Germinal center (tissue), 1 donor: Measurements from ENCODE around the gene NRL.
A peak's percentile ranks its signal among the peaks of the same experiment; 100 is the strongest.

ENCODE experiments used
- DNase-seq: peaks from one replicate; pipeline ENCODE4 v3.0.0; 2012; ENCODE audit warnings: mixed read lengths, low spot score

Gene NRL

GRCh38 chr14:24080888-24081738 is 33.6 kb downstream of the NRL start:
- peak; percentile 83 for DNase-seq

GRCh38 chr14:24080142-24080530 is 34.6 kb downstream of the NRL start:
- DNase-seq = no peak

- DNase-seq = no peak
These were observed 35.1 kb downstream of the NRL start for GRCh38 chr14:24079491-24080141.

- DNase-seq = no peak
These were observed 36.6 kb downstream of the NRL start for GRCh38 chr14:24078146-24078545.

GRCh38 chr14:24077086-24077485 is 37.7 kb downstream of the NRL start:
- no peak for DNase-seq

GRCh38 chr14:24076302-24076601 is 38.5 kb downstream of the NRL start:
- no peak for DNase-seq

- peak; percentile 45 for DNase-seq
These were observed 39.1 kb downstream of the NRL start for GRCh38 chr14:24075485-24076301.

- no peak for DNase-seq
These were observed 39.9 kb downstream of the NRL start for GRCh38 chr14:24074625-24075484.

GRCh38 chr14:24072881-24073877 is 41.6 kb downstream of the NRL start:
- no peak for DNase-seq

- DNase-seq = no peak
These were observed 42.3 kb downstream of the NRL start for GRCh38 chr14:24072436-24072835.

GRCh38 chr14:24071836-24072430 is 42.8 kb downstream of the NRL start:
- no peak for DNase-seq

GRCh38 chr14:24071144-24071697 is 43.5 kb downstream of the NRL start, which contains the start of gene CPNE6:
Gene CPNE6 (plus strand): TSS chr14:24071562. CDS start chr14:24072937, 1,375 bp downstream.
- no peak for DNase-seq

GRCh38 chr14:24070285-24071143 is 44.2 kb downstream of the NRL start:
- DNase-seq = no peak

- DNase-seq = no peak
These were observed 45.4 kb downstream of the NRL start for GRCh38 chr14:24069411-24069735.

- DNase-seq = no peak
These were observed 45.9 kb downstream of the NRL start for GRCh38 chr14:24068711-24069410.

- DNase-seq = no peak
These were observed 47.3 kb downstream of the NRL start for GRCh38 chr14:24067133-24068082.

- no peak for DNase-seq
These were observed 48.1 kb downstream of the NRL start for GRCh38 chr14:24066496-24067132.
